SU-DHL-6 (cell line): Measurements from ENCODE around the gene MIGA1.
"Not testable (repeated sequence)": the region's sequence is repeated elsewhere in the genome, so short reads cannot be mapped to it uniquely, and the experiment has no call there.

Experiments
- H2AFZ ChIP-seq: fragments of 200-600 bp; sonication (generic); 2 replicates; pipeline ENCODE4 v1.6.1; 2014; ENCODE audit warnings: low read depth, mild to moderate bottlenecking, moderate library complexity, mixed read lengths, antibody characterized with exemption, low read length; ENCODE audit not compliant: severe bottlenecking
- H3F3A ChIP-seq: fragments of 200-600 bp; shearing (Covaris generic); 2 replicates; pipeline ENCODE4 v1.6.0; 2016; ENCODE audit warnings: antibody characterized with exemption, mild to moderate bottlenecking; ENCODE audit not compliant: insufficient read depth
- H3K27ac ChIP-seq: fragments of 200-600 bp; sonication (generic); 2 replicates; pipeline ENCODE4 v1.5.1; 2016; ENCODE audit warnings: low read depth, mild to moderate bottlenecking, low read length, moderate library complexity, mixed read lengths
- H3K27me3 ChIP-seq: fragments of 200-600 bp; sonication (generic), shearing (Covaris generic); 2 replicates; pipeline ENCODE4 v1.6.0; 2014; ENCODE audit warnings: mild to moderate bottlenecking, low read length
- H3K36me3 ChIP-seq: fragments of 200-600 bp; sonication (generic); 2 replicates; pipeline ENCODE4 v1.6.1; 2014; ENCODE audit warnings: mild to moderate bottlenecking, low read length, mixed read lengths
- H3K4me2 ChIP-seq: fragments of 300-600, 200-600 bp; shearing (Covaris generic), sonication (generic); 2 replicates; pipeline ENCODE4 v1.6.0; 2014; ENCODE audit warnings: low read length, low read depth, mild to moderate bottlenecking; ENCODE audit not compliant: poor library complexity, severe bottlenecking
- H3K4me3 ChIP-seq: fragments of 200-600 bp; sonication (generic); 2 replicates; pipeline ENCODE4 v1.5.1; 2014; ENCODE audit warnings: antibody characterized with exemption, low read length, mild to moderate bottlenecking, mixed read lengths; ENCODE audit not compliant: insufficient read depth, poor library complexity, severe bottlenecking
- H3K79me2 ChIP-seq: fragments of 200-600 bp; sonication (generic); 2 replicates; pipeline ENCODE4 v1.6.1; 2014; ENCODE audit warnings: mild to moderate bottlenecking, low read length, moderate library complexity; ENCODE audit not compliant: insufficient read depth
- H3K9ac ChIP-seq: fragments of 200-600 bp; sonication (generic); 2 replicates; pipeline ENCODE4 v1.7.0; 2014; ENCODE audit warnings: mild to moderate bottlenecking, low read length
- H3K9me2 ChIP-seq: fragments of 200-600 bp; sonication (generic); replicated peaks from 2 replicates; pipeline ENCODE4 v1.6.1; 2014; ENCODE audit warnings: low read length; ENCODE audit not compliant: insufficient read depth
- H3K9me3 ChIP-seq: fragments of 200-600 bp; sonication (generic); 2 replicates; pipeline ENCODE4 v1.6.1; 2014; ENCODE audit warnings: low read length, mixed read lengths; ENCODE audit not compliant: insufficient read depth
- H4K20me1 ChIP-seq: fragments of 200-600 bp; sonication (generic); 2 replicates; pipeline ENCODE4 v1.6.1; 2014; ENCODE audit warnings: low read depth, mild to moderate bottlenecking, antibody characterized with exemption, low read length, moderate library complexity, mixed read lengths
- EZH2phosphoT487 ChIP-seq: fragments of 200-600 bp; sonication (generic), shearing (Covaris generic); conservative IDR thresholded peaks from 2 replicates; pipeline ENCODE4 v1.6.1; 2018; ENCODE audit warnings: mild to moderate bottlenecking, antibody characterized with exemption, low read length, moderate library complexity, mixed read lengths
- TF ChIP-seq, protein P1 (sequence below): fragments of 200-600 bp; sonication (generic); IDR thresholded peaks from one replicate; pipeline ENCODE4 v1.5.1; 2017; ENCODE audit warnings: antibody characterized with exemption, mild to moderate bottlenecking, low read length, moderate library complexity; ENCODE audit not compliant: insufficient read depth, poor library complexity, severe bottlenecking

Gene MIGA1

DNA sequence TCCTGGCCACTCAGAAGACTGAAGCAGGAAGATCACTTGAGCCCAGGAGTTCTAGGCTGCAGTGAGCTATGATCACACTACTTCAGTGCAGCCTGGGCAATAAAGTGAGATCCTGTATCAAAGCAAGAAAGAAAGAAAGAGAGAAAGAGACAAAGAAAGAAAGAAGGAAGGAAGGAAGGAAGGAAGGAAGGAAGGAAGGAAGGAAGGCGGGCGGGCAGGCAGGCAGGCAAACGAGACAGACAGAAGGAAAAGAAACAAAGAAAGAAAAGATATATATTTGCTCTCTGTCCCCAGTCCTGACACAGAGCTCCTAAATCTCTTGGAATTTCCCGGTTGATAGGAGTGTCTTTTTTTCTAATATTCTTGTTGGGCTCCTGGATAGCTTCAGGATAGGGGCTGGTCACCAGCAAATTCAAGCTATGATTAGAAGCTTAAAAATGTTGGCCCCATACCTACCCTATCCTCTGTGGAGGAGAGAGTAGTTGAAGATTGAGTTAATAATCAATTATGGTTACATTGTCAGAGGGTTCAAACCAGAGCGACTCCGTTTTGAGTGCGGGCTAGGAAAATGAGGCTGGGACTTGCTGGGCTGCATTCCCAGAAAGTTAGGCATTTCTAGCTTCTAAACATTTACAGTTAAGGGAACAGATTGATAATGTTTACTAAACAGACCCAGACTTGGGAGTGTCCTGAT, 3.3 kb upstream of the MIGA1 start:
- Histone ChIP-seq H3K9me2 (no peaks in the 10 kb centered on the region), H3K9me3 (no peaks in the 10 kb centered on the region), H2AFZ (no peak overlapping the region), H3K4me2 (no peak overlapping the region), H3K27ac (no peak overlapping the region), H3K27me3 (no peaks in the 10 kb centered on the region), H3K36me3 (no peaks in the 10 kb centered on the region), H4K20me1 (no peaks in the 10 kb centered on the region), H3K9ac (no peak overlapping the region), H3K4me3 (no peak overlapping the region), H3F3A (peaks cover 5% of the 10 kb centered on the region; the same call in 1 of the 2 replicates), H3K79me2 (peaks cover 17% of the 10 kb centered on the region)
- TF ChIP-seq, protein P1, sequence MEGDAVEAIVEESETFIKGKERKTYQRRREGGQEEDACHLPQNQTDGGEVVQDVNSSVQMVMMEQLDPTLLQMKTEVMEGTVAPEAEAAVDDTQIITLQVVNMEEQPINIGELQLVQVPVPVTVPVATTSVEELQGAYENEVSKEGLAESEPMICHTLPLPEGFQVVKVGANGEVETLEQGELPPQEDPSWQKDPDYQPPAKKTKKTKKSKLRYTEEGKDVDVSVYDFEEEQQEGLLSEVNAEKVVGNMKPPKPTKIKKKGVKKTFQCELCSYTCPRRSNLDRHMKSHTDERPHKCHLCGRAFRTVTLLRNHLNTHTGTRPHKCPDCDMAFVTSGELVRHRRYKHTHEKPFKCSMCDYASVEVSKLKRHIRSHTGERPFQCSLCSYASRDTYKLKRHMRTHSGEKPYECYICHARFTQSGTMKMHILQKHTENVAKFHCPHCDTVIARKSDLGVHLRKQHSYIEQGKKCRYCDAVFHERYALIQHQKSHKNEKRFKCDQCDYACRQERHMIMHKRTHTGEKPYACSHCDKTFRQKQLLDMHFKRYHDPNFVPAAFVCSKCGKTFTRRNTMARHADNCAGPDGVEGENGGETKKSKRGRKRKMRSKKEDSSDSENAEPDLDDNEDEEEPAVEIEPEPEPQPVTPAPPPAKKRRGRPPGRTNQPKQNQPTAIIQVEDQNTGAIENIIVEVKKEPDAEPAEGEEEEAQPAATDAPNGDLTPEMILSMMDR, result no peak
- no peak for TF ChIP-seq EZH2phosphoT487

DNA sequence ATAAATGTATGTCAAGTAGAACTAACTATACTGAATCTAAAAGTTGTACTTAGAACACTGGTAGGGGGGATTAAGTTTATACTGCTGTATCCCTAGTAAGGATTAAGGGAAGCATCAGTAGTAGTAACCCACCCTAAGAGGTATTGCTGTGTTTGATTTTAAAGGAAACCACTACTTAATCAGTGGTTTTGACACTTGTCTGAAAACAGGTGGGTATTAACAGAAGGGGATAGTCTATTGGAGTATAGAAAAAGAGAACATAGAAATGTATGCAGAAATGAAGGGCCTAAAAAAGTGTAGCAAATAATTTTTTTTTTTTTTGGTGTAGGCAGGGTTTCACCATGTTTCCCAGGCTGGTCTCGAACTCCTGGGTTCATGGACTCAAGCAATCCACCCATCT, 2.2 kb downstream of the MIGA1 start:
- Histone ChIP-seq H4K20me1 (no peaks in the 10 kb centered on the region), H3K9me3 (no peaks in the 10 kb centered on the region), H2AFZ (no peak overlapping the region), H3K9me2 (no peaks in the 10 kb centered on the region), H3K9ac (no peak overlapping the region), H3K4me2 (peak overlapping the region; percentile 96), H3K27me3 (no peaks in the 10 kb centered on the region), H3K27ac (peak overlapping the region; percentile 18), H3F3A (peaks cover 18% of the 10 kb centered on the region), H3K4me3 (no peak overlapping the region), H3K36me3 (peaks cover 8% of the 10 kb centered on the region), H3K79me2 (peaks cover 40% of the 10 kb centered on the region)
- TF ChIP-seq, protein P1, result no peak
- TF ChIP-seq EZH2phosphoT487, result no peak

DNA sequence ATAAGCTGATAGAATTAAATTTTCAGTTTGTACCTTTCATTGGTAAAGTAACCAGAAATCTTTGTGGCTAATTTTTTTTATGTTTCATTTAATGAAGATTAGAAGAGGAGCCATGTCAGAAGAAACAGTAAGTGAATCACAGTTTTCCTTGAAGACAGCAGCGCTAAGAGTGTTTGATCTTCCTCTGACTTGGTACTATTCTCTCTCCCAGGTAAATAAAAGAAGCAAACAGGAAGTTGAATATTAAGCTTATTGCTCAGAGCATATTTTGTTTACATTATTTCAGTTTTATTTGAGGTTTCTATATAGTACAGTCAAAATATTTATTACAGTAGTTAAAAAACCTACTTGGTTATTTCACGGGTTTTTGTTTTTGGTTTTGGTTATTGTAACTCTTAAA, 3.7 kb downstream of the MIGA1 start:
- Histone ChIP-seq H3K79me2 (peaks cover 40% of the 10 kb centered on the region), H3K9me3 (no peaks in the 10 kb centered on the region), H3K4me3 (no peak overlapping the region), H4K20me1 (no peaks in the 10 kb centered on the region), H3F3A (peaks cover 15% of the 10 kb centered on the region), H3K9ac (no peak overlapping the region), H3K27me3 (no peaks in the 10 kb centered on the region), H2AFZ (no peak overlapping the region), H3K9me2 (no peaks in the 10 kb centered on the region), H3K36me3 (peaks cover 8% of the 10 kb centered on the region), H3K27ac (peak overlapping the region; percentile 19; the same call in 1 of the 2 replicates), H3K4me2 (no peak overlapping the region)
- TF ChIP-seq, protein P1, result no peak

DNA sequence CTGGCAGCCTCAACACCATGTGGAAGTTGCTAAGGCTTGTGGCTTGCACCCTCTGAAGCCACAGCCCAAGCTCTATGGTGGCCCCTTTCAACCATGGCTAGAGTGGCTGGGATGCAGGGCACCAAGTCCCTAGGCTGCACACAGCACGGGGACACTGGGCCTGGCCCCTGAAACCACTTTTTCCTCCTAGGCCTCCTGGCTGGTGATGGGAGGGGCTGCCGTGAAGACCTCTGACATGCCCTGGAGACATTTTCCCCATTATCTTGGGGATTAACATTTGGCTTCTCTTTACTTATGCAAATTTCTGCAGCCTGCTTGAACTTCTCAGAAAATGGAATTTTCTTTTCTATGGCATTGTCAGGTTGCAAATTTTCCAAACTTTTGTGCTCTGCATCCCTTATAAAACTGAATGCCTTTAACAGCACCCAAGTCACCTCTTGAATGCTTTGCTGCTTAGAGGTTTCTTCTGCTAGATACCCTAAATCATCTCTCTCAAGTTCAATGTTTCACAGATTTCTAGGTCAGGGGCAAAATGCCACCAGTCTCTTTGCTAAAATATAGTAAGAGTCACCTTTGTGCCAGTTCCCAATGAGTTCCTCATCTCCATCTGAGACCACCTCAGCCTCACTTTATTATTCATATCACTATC, 6.8 kb downstream of the MIGA1 start:
- Histone ChIP-seq H3K79me2 (peaks cover 23% of the 10 kb centered on the region), H3K36me3 (peaks cover 11% of the 10 kb centered on the region), H3F3A (peaks cover 12% of the 10 kb centered on the region)
- not testable (repeated sequence) for H4K20me1 ChIP-seq, H3K4me2 ChIP-seq, H3K27me3 ChIP-seq, H3K9ac ChIP-seq, H3K27ac ChIP-seq, H3K9me3 ChIP-seq, H2AFZ ChIP-seq, H3K9me2 ChIP-seq, H3K4me3 ChIP-seq
